HFFc6 (cell line): Measurements from ENCODE around the gene ZNF526. TPM values are rescaled to one million over a fixed set of nuclear protein-coding genes. Genes with fewer than 3 reads are reported as not detected.

Experiments
- DNase-seq: peaks from one replicate; pipeline ENCODE4 v3.0.0-alpha.2; 2018
- H3K27ac Mint-ChIP-seq: 2 replicates; pipeline ENCODE4 v1.8.0; 2020; ENCODE audit warnings: mild to moderate bottlenecking, mixed read lengths
- H3K27me3 Mint-ChIP-seq: 2 replicates; pipeline ENCODE4 v1.8.0; 2021; ENCODE audit warnings: mild to moderate bottlenecking, moderate library complexity, mixed read lengths; ENCODE audit not compliant: insufficient read depth
- H3K36me3 Mint-ChIP-seq: 2 replicates; pipeline ENCODE4 v1.8.0; 2021; ENCODE audit warnings: low read depth, mixed read lengths
- H3K4me1 Mint-ChIP-seq: 2 replicates; pipeline ENCODE4 v1.8.0; 2020; ENCODE audit warnings: low read depth, mixed read lengths
- H3K4me3 Mint-ChIP-seq: 2 replicates; pipeline ENCODE4 v1.8.0; 2020; ENCODE audit warnings: mild to moderate bottlenecking, moderate library complexity, mixed read lengths
- H3K9me3 Mint-ChIP-seq: 2 replicates; pipeline ENCODE4 v1.8.0; 2020; ENCODE audit warnings: mild to moderate bottlenecking, mixed read lengths
- total RNA-seq, 6 experiments: library from RNA; stranded (reverse); fragmentation: NEBNext Ultra II Directional; extraction: Animal tissue kit (Norgen Biotek cat#: 25700); gene quantifications; 2 replicates in 1 of 6; 3 replicates in 5 of 6; pipeline ENCODE4 v1.2.3, GENCODE V29; 2021
- TF ChIP-seq, protein P1 (sequence below): fragments of 200-600 bp; sonication (generic); IDR thresholded peaks from 2 replicates; pipeline ENCODE4 v1.5.0; 2021; ENCODE audit warnings: antibody characterized with exemption, mild to moderate bottlenecking

ZNF526 gene
- total RNA-seq, 6 experiments from 2014 or later: 14.0 to 18.2 (median 16.1) TPM

DNA sequence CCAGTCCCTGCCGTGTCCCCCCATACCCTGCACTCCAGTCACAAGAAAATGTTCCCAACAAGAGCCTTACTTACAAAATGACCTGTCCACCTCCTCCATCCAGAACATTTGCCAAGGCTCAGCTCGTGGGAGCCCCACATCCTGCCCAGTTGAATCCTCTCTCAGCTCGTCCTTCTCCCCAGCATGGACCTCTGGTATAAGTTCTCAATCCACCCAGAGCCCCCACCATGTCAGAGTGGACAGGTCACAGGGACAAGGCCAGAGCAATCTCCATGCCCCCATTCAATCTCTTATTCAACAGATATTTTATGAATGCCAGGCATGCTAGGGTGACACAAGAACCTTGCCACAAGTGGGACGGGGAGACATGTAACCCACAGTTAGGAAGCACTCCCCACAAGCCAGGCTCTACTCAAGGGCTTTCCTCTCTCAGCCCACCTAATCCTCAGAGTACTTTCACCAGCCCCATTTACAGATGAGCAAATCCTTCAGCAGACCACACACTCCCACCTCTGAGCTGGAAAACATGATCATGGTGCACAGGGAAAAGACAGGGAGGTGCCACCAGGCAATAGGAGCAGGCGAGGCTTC, 17.7 kb upstream of the ZNF526 start:
- Mint-ChIP-seq H3K27me3 (peaks cover 5% of the 10 kb centered on the region), H3K4me1 (peaks cover 51% of the 10 kb centered on the region), H3K36me3 (peaks cover 50% of the 10 kb centered on the region), H3K9me3 (no peaks in the 10 kb centered on the region), H3K27ac (no peak overlapping the region), H3K4me3 (no peak overlapping the region)
- DNase-seq: no peak
- TF ChIP-seq, protein P1, sequence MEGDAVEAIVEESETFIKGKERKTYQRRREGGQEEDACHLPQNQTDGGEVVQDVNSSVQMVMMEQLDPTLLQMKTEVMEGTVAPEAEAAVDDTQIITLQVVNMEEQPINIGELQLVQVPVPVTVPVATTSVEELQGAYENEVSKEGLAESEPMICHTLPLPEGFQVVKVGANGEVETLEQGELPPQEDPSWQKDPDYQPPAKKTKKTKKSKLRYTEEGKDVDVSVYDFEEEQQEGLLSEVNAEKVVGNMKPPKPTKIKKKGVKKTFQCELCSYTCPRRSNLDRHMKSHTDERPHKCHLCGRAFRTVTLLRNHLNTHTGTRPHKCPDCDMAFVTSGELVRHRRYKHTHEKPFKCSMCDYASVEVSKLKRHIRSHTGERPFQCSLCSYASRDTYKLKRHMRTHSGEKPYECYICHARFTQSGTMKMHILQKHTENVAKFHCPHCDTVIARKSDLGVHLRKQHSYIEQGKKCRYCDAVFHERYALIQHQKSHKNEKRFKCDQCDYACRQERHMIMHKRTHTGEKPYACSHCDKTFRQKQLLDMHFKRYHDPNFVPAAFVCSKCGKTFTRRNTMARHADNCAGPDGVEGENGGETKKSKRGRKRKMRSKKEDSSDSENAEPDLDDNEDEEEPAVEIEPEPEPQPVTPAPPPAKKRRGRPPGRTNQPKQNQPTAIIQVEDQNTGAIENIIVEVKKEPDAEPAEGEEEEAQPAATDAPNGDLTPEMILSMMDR: no peak

DNA sequence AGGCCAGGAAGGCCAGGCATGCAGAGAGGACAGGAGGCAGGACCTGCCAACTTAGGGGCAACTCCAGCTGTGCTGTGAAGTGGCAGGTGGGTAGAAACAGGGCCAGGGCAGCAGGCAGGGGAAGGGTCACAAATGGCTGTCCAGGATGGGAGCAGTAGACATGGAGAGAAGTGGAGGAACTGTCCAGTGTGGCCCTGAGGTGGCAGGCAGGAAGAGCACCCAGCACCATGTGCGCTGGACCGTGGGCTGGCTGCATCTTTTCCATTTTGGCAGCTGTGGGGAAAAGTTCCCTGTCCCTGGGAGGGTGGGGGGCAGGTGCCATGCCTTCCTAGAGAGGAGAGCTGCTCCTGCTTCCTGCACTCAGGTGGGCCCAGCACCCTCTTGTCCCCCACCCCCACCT, 16.4 kb upstream of the ZNF526 start:
- H3K27ac Mint-ChIP-seq: no peak overlapping the region
- H3K36me3 Mint-ChIP-seq: peaks cover 59% of the 10 kb centered on the region
- TF ChIP-seq, protein P1: no peak
- peaks cover 62% of the 10 kb centered on the region for H3K4me1 Mint-ChIP-seq
- DNase-seq: no peak
- H3K9me3 Mint-ChIP-seq: no peaks in the 10 kb centered on the region
- H3K27me3 Mint-ChIP-seq: peaks cover 5% of the 10 kb centered on the region
- H3K4me3 Mint-ChIP-seq: no peak overlapping the region

DNA sequence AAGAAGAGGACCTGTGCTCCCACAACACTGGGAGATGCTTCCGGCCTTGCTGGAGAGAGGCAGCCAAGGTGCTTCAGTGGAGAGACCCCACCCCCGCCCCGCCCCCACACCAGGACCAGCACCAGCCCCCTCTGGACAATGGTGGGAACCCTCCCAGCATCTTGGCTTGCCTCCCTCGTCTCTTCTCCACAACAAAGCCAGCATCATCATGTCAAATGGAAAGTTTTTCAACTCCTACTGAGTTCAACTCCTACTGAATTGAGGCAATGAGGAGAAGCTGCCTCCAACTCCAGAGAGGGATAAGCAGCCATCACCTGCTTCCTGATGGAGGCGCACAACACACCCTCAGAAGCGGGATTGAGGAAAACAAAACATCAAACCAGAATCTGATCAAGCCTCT, 15.4 kb upstream of the ZNF526 start:
- no peak overlapping the region for H3K4me3 Mint-ChIP-seq
- H3K27ac Mint-ChIP-seq: no peak overlapping the region; the same call in 1 of the 2 replicates
- H3K4me1 Mint-ChIP-seq: peaks cover 66% of the 10 kb centered on the region
- H3K36me3 Mint-ChIP-seq: peaks cover 62% of the 10 kb centered on the region
- TF ChIP-seq, protein P1: no peak
- H3K9me3 Mint-ChIP-seq: no peaks in the 10 kb centered on the region
- H3K27me3 Mint-ChIP-seq: peaks cover 5% of the 10 kb centered on the region
- no peak for DNase-seq

DNA sequence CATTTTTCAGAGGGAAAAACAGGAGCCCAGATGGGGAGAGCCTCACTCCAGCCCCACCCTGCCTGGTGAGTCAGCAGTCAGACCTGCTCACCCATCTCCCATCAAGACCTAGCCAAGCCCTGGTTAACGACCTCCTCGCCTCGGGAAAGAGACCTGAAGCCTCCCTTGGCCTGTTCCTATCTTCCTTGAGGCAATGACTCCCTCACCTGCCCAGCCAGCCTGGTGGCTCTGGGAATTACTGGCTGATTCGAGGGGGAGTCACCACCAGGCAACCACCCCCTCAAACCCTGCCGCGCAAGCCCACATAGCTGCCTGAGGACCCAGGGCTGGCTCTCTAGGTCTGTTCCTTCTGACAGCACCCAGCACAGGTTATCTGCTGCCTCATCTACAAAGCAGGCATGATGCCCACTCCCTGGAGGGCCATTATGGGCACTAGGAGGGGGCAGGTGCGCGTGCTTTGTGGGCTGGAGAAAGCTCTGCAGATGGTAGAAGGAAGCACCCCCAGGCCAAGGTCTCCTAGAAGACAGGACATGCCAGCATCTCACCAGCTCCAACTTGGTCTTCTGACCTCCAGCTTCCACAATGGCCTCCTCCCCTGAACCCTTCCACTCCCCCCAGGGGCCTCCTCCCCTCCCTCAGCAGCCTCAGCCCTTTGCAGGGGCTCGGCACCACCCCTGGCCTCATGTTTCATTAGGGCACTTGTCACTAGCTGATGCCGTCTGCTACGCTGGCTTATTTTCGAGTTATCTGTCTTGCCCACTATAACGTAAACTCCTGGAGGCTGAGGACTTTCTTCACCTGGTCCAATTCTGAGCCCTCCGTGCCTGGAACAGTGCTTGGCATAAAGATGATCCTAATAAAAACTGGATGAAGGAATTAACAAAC, 13.0 kb upstream of the ZNF526 start:
- Mint-ChIP-seq H3K4me3 (peak overlapping the region; percentile 51), H3K27ac (peak overlapping the region; percentile 95), H3K36me3 (peaks cover 51% of the 10 kb centered on the region), H3K4me1 (peaks cover 61% of the 10 kb centered on the region), H3K9me3 (no peaks in the 10 kb centered on the region), H3K27me3 (no peaks in the 10 kb centered on the region; the same call in 1 of the 2 replicates)
- TF ChIP-seq, protein P1: no peak
- peak; percentile 54 for DNase-seq

DNA sequence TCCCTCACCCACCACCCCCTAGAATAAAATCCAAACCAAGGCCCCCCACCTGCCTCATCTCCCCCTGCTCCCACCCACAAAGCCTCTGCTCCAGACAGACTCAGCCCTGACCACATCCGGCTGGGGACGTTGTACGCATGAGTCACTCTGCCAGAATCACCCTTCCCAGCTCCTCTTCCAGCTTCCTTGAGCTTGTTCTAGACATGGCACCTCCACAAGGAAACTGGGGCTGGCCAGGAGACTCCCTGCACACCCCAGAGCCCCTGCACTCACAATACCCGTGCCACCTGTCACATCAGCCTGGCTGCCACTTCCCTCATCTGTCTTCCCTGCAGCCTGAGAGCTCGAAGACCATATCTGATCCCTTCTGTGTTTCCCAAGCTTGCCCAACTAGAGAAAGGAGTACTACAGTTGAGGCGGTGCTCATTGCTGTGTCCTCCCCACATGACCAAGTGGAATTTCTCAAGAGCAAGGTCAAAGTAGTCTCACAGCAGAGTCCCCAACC, 12.3 kb upstream of the ZNF526 start:
- DNase-seq: peak; percentile 80
- TF ChIP-seq, protein P1: no peak
- Mint-ChIP-seq H3K36me3 (peaks cover 51% of the 10 kb centered on the region), H3K4me1 (peaks cover 61% of the 10 kb centered on the region), H3K4me3 (peak overlapping the region; percentile 45), H3K9me3 (no peaks in the 10 kb centered on the region), H3K27ac (peak overlapping the region; percentile 95), H3K27me3 (no peaks in the 10 kb centered on the region)
